A673 (cell line): ENCODE results near the gene SLC2A6.

Experiments
- CTCF ChIP-seq: fragments of 300-800, 200-600 bp; sonication (generic); conservative IDR thresholded peaks from 2 replicates; pipeline ENCODE4 v1.5.1; 2017; ENCODE audit warnings: low read depth, mild to moderate bottlenecking, antibody characterized with exemption, low read length, moderate library complexity, mixed read lengths
- EZH2 ChIP-seq: fragments of 200-600 bp; sonication (generic); IDR thresholded peaks from 2 replicates; pipeline ENCODE4 v1.6.1; 2017; ENCODE audit warnings: borderline replicate concordance, low read depth, mild to moderate bottlenecking, mixed read lengths, antibody characterized with exemption, low read length; ENCODE audit not compliant: poor library complexity, severe bottlenecking

- TF ChIP-seq CTCF, result no peak
- no peak for TF ChIP-seq EZH2
Measured at GRCh38 chr9:133528001-133528875, 49.3 kb upstream of the SLC2A6 start.
